Frontal cortex (tissue), 4 donors: ENCODE results near the gene CEP290. TPM values are rescaled to one million over a fixed set of nuclear protein-coding genes. Genes with fewer than 3 reads are reported as not detected.
"Not testable (repeated sequence)": the region's sequence is repeated elsewhere in the genome, so short reads cannot be mapped to it uniquely, and the experiment has no call there.

Experiments
- DNase-seq, 2 donors: peaks; one replicate each; pipeline ENCODE4 v3.0.0; 2012; ENCODE audit warnings: low spot score in 2 of 2
- FAIRE-seq: peaks from 2 replicates; lab custom pipeline; 2012; peaks lifted over from hg19 to GRCh38; lab: Jason Lieb, UNC
- total RNA-seq: library from RNA; depleted of rRNA; stranded (reverse); fragments of >200 nt; gene quantifications from one replicate; pipeline ENCODE4 v1.2.3, GENCODE V29; 2014
- donor health status: control.
- donor health status: control.
- donor health status: control.

The CEP290 gene
- total RNA-seq, 1 donor from 2014 or later: 37.5 TPM

- no peak for DNase-seq
- FAIRE-seq: no peak
These were observed 2.1 kb upstream of the CEP290 start for GRCh38 chr12:88144037-88144436.

- FAIRE-seq (no peak), DNase-seq (no peak)
These were observed 713 bp upstream of the CEP290 start for GRCh38 chr12:88142610-88142991.

- DNase-seq (no peak), FAIRE-seq (no peak)
These were observed 489 bp downstream of the CEP290 start for GRCh38 chr12:88141425-88141773.

- FAIRE-seq, DNase-seq: not testable (repeated sequence)
These were observed 2.2 kb downstream of the CEP290 start for GRCh38 chr12:88139711-88140110.

- not testable (repeated sequence) for DNase-seq, FAIRE-seq
These were observed 8.7 kb downstream of the CEP290 start for GRCh38 chr12:88133181-88133580.

- FAIRE-seq (no peak), DNase-seq (no peak)
These were observed 9.5 kb downstream of the CEP290 start for GRCh38 chr12:88132392-88132791.

GRCh38 chr12:88127855-88128254 lies 14.0 kb downstream of the CEP290 start:
- FAIRE-seq: no peak
- no peak for DNase-seq

- no peak for DNase-seq
- FAIRE-seq: no peak
These were observed 14.8 kb downstream of the CEP290 start for GRCh38 chr12:88127099-88127498.

- no peak for FAIRE-seq
- DNase-seq: no peak
These were observed 19.2 kb downstream of the CEP290 start for GRCh38 chr12:88122666-88123065.

- FAIRE-seq (no peak), DNase-seq (no peak)
These were observed 28.0 kb downstream of the CEP290 start for GRCh38 chr12:88113871-88114270.

GRCh38 chr12:88111074-88111652 lies 30.7 kb downstream of the CEP290 start:
- DNase-seq: peak; percentile 1 to 14
- FAIRE-seq: peak; percentile 82

- DNase-seq: no peak
- FAIRE-seq: no peak
These were observed 33.9 kb downstream of the CEP290 start for GRCh38 chr12:88108021-88108420.

GRCh38 chr12:88093573-88093972 lies 48.3 kb downstream of the CEP290 start:
- no peak for DNase-seq
- peak; percentile 77 for FAIRE-seq

GRCh38 chr12:88092771-88093170 lies 49.1 kb downstream of the CEP290 start:
- DNase-seq (no peak), FAIRE-seq (no peak)

- no peak for DNase-seq
- no peak for FAIRE-seq
These were observed 57.7 kb downstream of the CEP290 start for GRCh38 chr12:88084210-88084609.

GRCh38 chr12:88083634-88084033 lies 58.3 kb downstream of the CEP290 start:
- DNase-seq: no peak
- no peak for FAIRE-seq

- FAIRE-seq (no peak), DNase-seq (no peak)
These were observed 60.6 kb downstream of the CEP290 start for GRCh38 chr12:88081247-88081646.

- no peak for FAIRE-seq
These were observed 74.6 kb downstream of the CEP290 start for GRCh38 chr12:88067301-88067700.

GRCh38 chr12:88063375-88063774 lies 78.5 kb downstream of the CEP290 start:
- DNase-seq (no peak), FAIRE-seq (no peak)

More at GRCh38 chr12:88067301-88067700, 74.6 kb downstream of the CEP290 start:
- DNase-seq: no peak

- no peak for DNase-seq
- no peak for FAIRE-seq
These were observed 79.4 kb downstream of the CEP290 start for GRCh38 chr12:88062474-88062873.

GRCh38 chr12:88058719-88059077 lies 83.2 kb downstream of the CEP290 start:
- no peak for FAIRE-seq

GRCh38 chr12:88057994-88058718 lies 83.7 kb downstream of the CEP290 start:
- DNase-seq (no peak), FAIRE-seq (no peak)

More at GRCh38 chr12:88058719-88059077, 83.2 kb downstream of the CEP290 start:
- DNase-seq: no peak
